DLD1 (cell line): ENCODE measurements around the gene TNFRSF4.

Experiments used
- in situ Hi-C: cut with HindIII; loops from 2 replicates; pipeline ENCODE4 v1.10.0; 2017; ENCODE audit warnings: low sequenced_read_pairs

TNFRSF4 gene

GRCh38 chr1:1171161-1171545, 42.8 kb downstream of the TNFRSF4 start:
- in situ Hi-C loops = no loop called here

GRCh38 chr1:1170215-1171091, 43.5 kb downstream of the TNFRSF4 start:
- in situ Hi-C loops = no loop called here

DNA sequence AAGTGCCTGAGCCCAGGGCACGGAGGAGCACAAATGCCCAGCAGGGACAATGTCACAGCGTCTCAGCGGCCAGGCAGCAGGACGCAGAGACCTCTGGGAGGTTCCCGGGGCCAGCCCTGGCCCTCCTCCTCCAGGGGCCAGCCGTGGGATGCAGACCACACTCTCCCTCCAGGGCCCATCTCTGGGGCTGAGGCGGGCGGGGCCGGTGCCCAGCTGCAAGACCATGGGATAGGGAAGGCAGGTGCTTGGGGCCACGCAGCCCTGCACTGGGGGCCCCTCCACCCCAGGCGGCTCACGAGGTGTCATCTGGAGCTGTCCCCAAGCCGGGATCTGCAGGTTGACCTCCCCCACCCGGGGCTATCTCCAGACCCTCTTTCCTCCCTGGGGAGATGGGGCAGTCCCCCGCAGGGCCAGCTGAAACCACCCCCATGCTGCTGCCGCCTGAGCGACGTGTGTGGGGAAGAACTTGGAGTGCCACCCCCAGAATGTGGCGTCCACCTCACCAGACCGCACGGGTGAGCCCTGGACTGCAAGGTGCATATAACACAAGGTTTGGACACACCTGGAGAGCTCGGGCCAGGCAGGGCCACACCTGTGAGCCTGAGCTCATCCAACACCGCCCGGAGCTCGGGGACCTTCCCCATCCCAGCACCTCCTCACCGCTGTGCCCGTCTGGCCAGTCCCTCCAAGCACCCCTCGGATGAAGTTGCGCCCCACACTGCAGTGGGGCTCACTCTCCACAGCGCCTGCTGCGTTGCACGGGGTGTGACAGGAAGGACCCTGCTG, 44.3 kb downstream of the TNFRSF4 start:
- in situ Hi-C loops = no loop called here

DNA sequence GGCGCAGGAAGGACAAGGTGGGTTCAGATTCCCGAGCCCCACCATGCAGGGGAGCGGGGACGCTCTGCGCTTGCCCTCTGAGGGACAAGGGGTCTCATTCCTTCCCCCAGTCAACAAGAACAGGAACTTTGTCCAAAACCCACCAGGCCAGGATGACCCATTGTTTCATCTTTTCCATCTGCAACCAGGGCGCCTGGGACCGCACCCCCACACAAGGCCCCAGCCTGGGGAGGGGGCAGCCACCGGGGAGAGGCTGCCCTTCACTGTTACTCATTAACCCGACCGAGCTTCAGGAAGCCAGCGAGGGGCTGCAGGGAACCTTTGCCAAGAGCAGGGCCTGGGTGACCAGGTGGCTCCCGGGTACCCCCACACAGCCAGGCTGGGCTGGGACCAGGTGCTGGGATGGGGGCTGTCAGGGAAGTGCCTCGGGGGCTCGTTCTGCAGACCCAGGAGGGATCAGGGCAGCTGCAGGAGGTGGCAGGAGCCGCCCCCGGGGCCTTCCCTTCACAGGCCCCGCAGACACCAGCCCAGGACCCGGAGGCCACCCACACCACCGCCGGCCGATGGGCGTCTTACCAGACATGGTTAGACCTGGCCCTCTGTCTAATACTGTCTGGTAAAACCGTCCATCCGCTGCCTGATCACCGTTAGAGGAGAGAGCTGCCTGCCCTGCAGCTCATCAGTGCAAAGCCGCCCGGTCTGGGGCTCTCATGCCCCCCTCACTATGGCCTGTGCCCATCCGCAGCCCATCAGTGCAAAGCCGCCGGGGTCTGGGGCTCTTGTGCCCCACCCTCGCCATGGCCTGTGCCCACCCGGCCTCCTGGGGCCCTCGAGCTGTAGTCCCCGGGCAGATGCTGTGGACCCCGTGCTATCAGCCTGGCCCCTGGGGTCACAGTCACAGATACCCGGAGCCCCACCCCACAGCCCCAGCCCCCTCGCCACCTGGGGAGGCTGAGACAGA, 45.2 kb downstream of the TNFRSF4 start:
- in situ Hi-C loops = no loop called here

GRCh38 chr1:1167841-1168450, 46.0 kb downstream of the TNFRSF4 start:
- in situ Hi-C loops = no loop called here

DNA sequence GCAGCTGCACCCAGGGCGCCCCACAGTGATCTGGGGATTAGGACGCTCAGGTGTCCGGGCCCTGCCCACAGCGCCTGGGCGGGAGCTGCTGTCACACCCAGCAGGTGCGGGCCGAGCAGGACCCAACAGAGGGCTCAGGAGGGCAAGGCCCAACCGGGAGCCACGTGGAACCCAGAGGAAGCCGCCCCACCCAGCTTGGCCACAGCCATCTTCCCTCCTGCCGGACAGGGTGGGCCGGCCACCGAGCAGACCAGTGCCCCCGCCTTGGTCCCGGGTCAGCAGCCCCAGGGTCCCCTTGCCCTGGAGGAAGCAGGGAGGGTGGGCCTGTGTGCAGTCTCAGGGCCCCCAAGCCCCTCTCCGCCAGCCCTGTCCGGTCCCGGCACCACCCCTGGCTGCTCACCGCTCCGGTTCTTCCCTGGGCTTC, 46.5 kb downstream of the TNFRSF4 start:
- in situ Hi-C loops = no loop called here

GRCh38 chr1:1166642-1167397, 47.1 kb downstream of the TNFRSF4 start:
- in situ Hi-C loops = no loop called here

GRCh38 chr1:1165900-1166421, 48.0 kb downstream of the TNFRSF4 start:
- in situ Hi-C loops = no loop called here

GRCh38 chr1:1165485-1165884, 48.5 kb downstream of the TNFRSF4 start:
- in situ Hi-C loops = no loop called here

GRCh38 chr1:1164701-1165451, 49.1 kb downstream of the TNFRSF4 start:
- in situ Hi-C loops = no loop called here

GRCh38 chr1:1164361-1164700, 49.6 kb downstream of the TNFRSF4 start:
- in situ Hi-C loops = no loop called here

- in situ Hi-C loops = no loop called here
Observed at GRCh38 chr1:1163538-1164070, 50.3 kb downstream of the TNFRSF4 start.

- in situ Hi-C loops = no loop called here
Observed at GRCh38 chr1:1162597-1163537, 51.1 kb downstream of the TNFRSF4 start.

DNA sequence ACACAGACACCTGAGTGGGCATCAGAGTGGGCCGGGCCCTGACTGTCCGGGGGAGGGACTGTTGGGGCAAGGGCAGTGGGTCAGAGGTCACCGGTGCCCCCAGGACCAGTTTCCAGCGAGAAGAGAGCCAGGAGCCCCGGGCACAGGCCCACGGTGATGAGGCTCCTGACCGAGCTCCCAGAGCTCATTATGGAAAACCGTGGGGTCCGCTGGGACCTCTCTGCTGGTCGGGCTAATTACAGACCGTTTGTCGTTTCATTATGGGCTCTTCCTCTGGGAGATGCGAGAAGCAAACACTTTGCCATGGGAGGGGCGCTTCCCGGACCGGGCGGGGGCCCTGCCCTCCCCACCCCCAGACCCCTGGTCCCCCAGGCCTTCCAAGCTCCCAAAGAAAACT, 52.3 kb downstream of the TNFRSF4 start:
- in situ Hi-C loops = no loop called here
